Activated CD4-positive, alpha-beta memory T cell treated with anti-CD3 and anti-CD28 coated beads, Interleukin-2, amount 10 ng/mL, durations not matched to agents 7 days and 5 days (primary cell): ENCODE measurements around the gene GGACT. TPM values are rescaled to one million over a fixed set of nuclear protein-coding genes. Genes with fewer than 3 reads are reported as not detected.

ENCODE experiments used
- CTCF ChIA-PET: fragments of 350-600 bp; sonication (Branson Sonifier 250); formaldehyde crosslinking; loops from one replicate; lab custom pipeline; 2021; ENCODE audit warnings: antibody characterized with exemption, inconsistent platforms; lab: Charles Lee
- POLR2A ChIA-PET: fragments of 350-600 bp; sonication (Branson Sonifier 250); formaldehyde crosslinking; loops from one replicate; lab custom pipeline; 2021; ENCODE audit warnings: antibody characterized with exemption; lab: Charles Lee
- DNase-seq: peaks from one replicate; pipeline ENCODE4 v3.0.0-alpha.2; 2020
- H3K27ac Mint-ChIP-seq: one replicate; pipeline ENCODE4 v1.8.0; 2021; ENCODE audit warnings: mild to moderate bottlenecking, mixed read lengths
- H3K27me3 Mint-ChIP-seq: one replicate; pipeline ENCODE4 v1.8.0; 2021; ENCODE audit warnings: mixed read lengths
- H3K36me3 Mint-ChIP-seq: one replicate; pipeline ENCODE4 v1.8.0; 2021; ENCODE audit warnings: low read depth, mixed read lengths
- H3K4me1 Mint-ChIP-seq: one replicate; pipeline ENCODE4 v1.8.0; 2021; ENCODE audit warnings: mixed read lengths
- H3K4me3 Mint-ChIP-seq: one replicate; pipeline ENCODE4 v1.8.0; 2021; ENCODE audit warnings: mild to moderate bottlenecking, mixed read lengths
- H3K9me3 Mint-ChIP-seq: one replicate; pipeline ENCODE4 v1.8.0; 2021; ENCODE audit warnings: mixed read lengths
- total RNA-seq, 2 experiments: library from RNA; stranded (reverse); gene quantifications; one replicate each; pipeline ENCODE4 v1.2.3, GENCODE V29; 2021

Gene GGACT
- total RNA-seq, 2 experiments from 2014 or later = 9.5 to 11.4 TPM

GRCh38 chr13:100563779-100564178 is 24.8 kb downstream of the GGACT start:
- ChIA-PET CTCF (interaction anchor here (3.1 kb wide), 1 partner anchor 9 kb away, joined by 13 read pairs; no protein-coding TSS in a partner anchor), POLR2A (no interaction called here)
- DNase-seq = no peak
- no peaks in the 10 kb centered on the region for H3K27me3 Mint-ChIP-seq
- no peak overlapping the region for H3K4me3 Mint-ChIP-seq
- no peak overlapping the region for H3K27ac Mint-ChIP-seq
- H3K4me1 Mint-ChIP-seq = no peaks in the 10 kb centered on the region
- no peaks in the 10 kb centered on the region for H3K36me3 Mint-ChIP-seq
- no peaks in the 10 kb centered on the region for H3K9me3 Mint-ChIP-seq

GRCh38 chr13:100561599-100562204 is 26.9 kb downstream of the GGACT start:
- Mint-ChIP-seq H3K9me3 (no peaks in the 10 kb centered on the region), H3K4me1 (no peaks in the 10 kb centered on the region), H3K27ac (no peak overlapping the region), H3K4me3 (no peak overlapping the region), H3K27me3 (no peaks in the 10 kb centered on the region), H3K36me3 (no peaks in the 10 kb centered on the region)
- POLR2A ChIA-PET = no interaction called here
- DNase-seq = no peak
- CTCF ChIA-PET = interaction anchor here (2.2 to 3.1 kb wide), 2 partner anchors 11 kb away, joined by 9 to 13 read pairs; no protein-coding TSS in a partner anchor

GRCh38 chr13:100561158-100561499 is 27.5 kb downstream of the GGACT start:
- H3K27ac Mint-ChIP-seq = no peak overlapping the region
- no peaks in the 10 kb centered on the region for H3K9me3 Mint-ChIP-seq
- H3K4me1 Mint-ChIP-seq = no peaks in the 10 kb centered on the region
- H3K27me3 Mint-ChIP-seq = no peaks in the 10 kb centered on the region
- CTCF ChIA-PET = interaction anchor here (2.2 kb wide), 1 partner anchor 12 kb away, joined by 9 read pairs; no protein-coding TSS in a partner anchor
- no peak for DNase-seq
- no peaks in the 10 kb centered on the region for H3K36me3 Mint-ChIP-seq
- H3K4me3 Mint-ChIP-seq = no peak overlapping the region
- POLR2A ChIA-PET = no interaction called here

GRCh38 chr13:100560498-100561157 is 28.0 kb downstream of the GGACT start:
- DNase-seq = no peak
- no peaks in the 10 kb centered on the region for H3K4me1 Mint-ChIP-seq
- no peaks in the 10 kb centered on the region for H3K9me3 Mint-ChIP-seq
- no peak overlapping the region for H3K4me3 Mint-ChIP-seq
- H3K27me3 Mint-ChIP-seq = no peaks in the 10 kb centered on the region
- H3K27ac Mint-ChIP-seq = no peak overlapping the region
- no peaks in the 10 kb centered on the region for H3K36me3 Mint-ChIP-seq
- ChIA-PET POLR2A (no interaction called here), CTCF (interaction anchor here (2.2 kb wide), 1 partner anchor 12 kb away, joined by 9 read pairs; no protein-coding TSS in a partner anchor)

DNA sequence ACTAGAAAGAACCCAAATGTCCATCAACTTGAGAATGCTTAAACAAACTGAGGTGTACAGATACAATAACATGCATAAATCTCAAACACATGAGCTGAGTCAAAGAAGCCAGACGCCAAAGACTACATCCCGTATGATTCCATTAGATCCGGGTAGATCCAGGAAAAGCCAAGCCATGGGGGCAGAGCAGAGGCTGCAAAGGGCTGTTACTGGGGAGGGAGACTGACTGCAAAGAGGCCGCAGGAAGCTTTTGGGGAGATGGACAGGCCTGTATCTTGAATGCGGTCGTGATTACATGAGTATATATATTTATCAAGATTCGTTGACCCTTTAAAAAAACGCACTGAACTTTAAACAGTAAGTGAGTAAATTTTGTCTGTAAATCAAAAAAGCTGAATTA is 28.7 kb downstream of the GGACT start:
- ChIA-PET POLR2A (no interaction called here), CTCF (interaction anchor here (2.2 kb wide), 1 partner anchor 13 kb away, joined by 9 read pairs; no protein-coding TSS in a partner anchor)
- H3K4me1 Mint-ChIP-seq = no peaks in the 10 kb centered on the region
- H3K27ac Mint-ChIP-seq = no peak overlapping the region
- no peak for DNase-seq
- H3K9me3 Mint-ChIP-seq = no peaks in the 10 kb centered on the region
- no peaks in the 10 kb centered on the region for H3K27me3 Mint-ChIP-seq
- no peaks in the 10 kb centered on the region for H3K36me3 Mint-ChIP-seq
- H3K4me3 Mint-ChIP-seq = no peak overlapping the region

GRCh38 chr13:100552755-100553154 is 35.8 kb downstream of the GGACT start:
- Mint-ChIP-seq H3K9me3 (no peaks in the 10 kb centered on the region), H3K4me1 (no peaks in the 10 kb centered on the region), H3K27me3 (no peaks in the 10 kb centered on the region), H3K27ac (no peak overlapping the region), H3K4me3 (no peak overlapping the region), H3K36me3 (no peaks in the 10 kb centered on the region)
- POLR2A ChIA-PET = no interaction called here
- CTCF ChIA-PET = no interaction called here
- no peak for DNase-seq

- Mint-ChIP-seq H3K9me3 (no peaks in the 10 kb centered on the region), H3K4me3 (no peak overlapping the region), H3K4me1 (no peaks in the 10 kb centered on the region), H3K36me3 (no peaks in the 10 kb centered on the region), H3K27me3 (no peaks in the 10 kb centered on the region), H3K27ac (no peak overlapping the region)
- POLR2A ChIA-PET = no interaction called here
- CTCF ChIA-PET = interaction anchor here (1.4 kb wide), 1 partner anchor 23 kb away, joined by 3 read pairs; no protein-coding TSS in a partner anchor
- DNase-seq = no peak
These were observed 39.3 kb downstream of the GGACT start for GRCh38 chr13:100549316-100549715.

GRCh38 chr13:100547791-100548201 is 40.8 kb downstream of the GGACT start:
- ChIA-PET POLR2A (no interaction called here), CTCF (no interaction called here)
- no peak overlapping the region for H3K4me3 Mint-ChIP-seq
- H3K9me3 Mint-ChIP-seq = no peaks in the 10 kb centered on the region
- no peak for DNase-seq
- no peaks in the 10 kb centered on the region for H3K36me3 Mint-ChIP-seq
- peaks cover 2% of the 10 kb centered on the region for H3K4me1 Mint-ChIP-seq
- H3K27ac Mint-ChIP-seq = no peak overlapping the region
- no peaks in the 10 kb centered on the region for H3K27me3 Mint-ChIP-seq

- ChIA-PET POLR2A (no interaction called here), CTCF (no interaction called here)
- no peak overlapping the region for H3K4me3 Mint-ChIP-seq
- H3K27me3 Mint-ChIP-seq = no peaks in the 10 kb centered on the region
- H3K4me1 Mint-ChIP-seq = peaks cover 9% of the 10 kb centered on the region
- H3K27ac Mint-ChIP-seq = no peak overlapping the region
- no peaks in the 10 kb centered on the region for H3K9me3 Mint-ChIP-seq
- DNase-seq = no peak
- H3K36me3 Mint-ChIP-seq = no peaks in the 10 kb centered on the region
These were observed 41.7 kb downstream of the GGACT start for GRCh38 chr13:100546713-100547405.

DNA sequence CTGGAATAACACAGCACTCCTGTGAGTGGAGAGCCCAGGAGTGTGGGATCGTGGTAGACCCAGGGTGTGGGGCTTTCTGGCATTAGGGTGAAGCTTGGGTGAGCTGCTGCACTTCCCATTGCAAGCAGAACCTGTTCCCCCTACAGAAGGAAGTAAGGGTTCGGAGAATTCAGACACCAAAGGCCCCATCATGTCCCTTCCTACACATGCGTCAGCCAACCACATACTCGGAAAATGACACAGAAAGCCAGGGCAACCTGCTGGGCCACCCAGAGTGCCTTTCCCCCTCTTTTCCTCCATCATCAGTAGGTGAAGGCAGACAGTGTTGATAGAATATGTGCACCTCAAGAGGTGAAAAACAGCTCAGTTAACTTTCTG is 42.9 kb downstream of the GGACT start:
- POLR2A ChIA-PET = no interaction called here
- no peaks in the 10 kb centered on the region for H3K36me3 Mint-ChIP-seq
- peaks cover 10% of the 10 kb centered on the region for H3K4me1 Mint-ChIP-seq
- no peaks in the 10 kb centered on the region for H3K9me3 Mint-ChIP-seq
- no peak for DNase-seq
- H3K27me3 Mint-ChIP-seq = no peaks in the 10 kb centered on the region
- no peak overlapping the region for H3K4me3 Mint-ChIP-seq
- no peak overlapping the region for H3K27ac Mint-ChIP-seq
- CTCF ChIA-PET = interaction anchor here (0.7 kb wide), 1 partner anchor 566 kb away, joined by 4 read pairs; no protein-coding TSS in a partner anchor

DNA sequence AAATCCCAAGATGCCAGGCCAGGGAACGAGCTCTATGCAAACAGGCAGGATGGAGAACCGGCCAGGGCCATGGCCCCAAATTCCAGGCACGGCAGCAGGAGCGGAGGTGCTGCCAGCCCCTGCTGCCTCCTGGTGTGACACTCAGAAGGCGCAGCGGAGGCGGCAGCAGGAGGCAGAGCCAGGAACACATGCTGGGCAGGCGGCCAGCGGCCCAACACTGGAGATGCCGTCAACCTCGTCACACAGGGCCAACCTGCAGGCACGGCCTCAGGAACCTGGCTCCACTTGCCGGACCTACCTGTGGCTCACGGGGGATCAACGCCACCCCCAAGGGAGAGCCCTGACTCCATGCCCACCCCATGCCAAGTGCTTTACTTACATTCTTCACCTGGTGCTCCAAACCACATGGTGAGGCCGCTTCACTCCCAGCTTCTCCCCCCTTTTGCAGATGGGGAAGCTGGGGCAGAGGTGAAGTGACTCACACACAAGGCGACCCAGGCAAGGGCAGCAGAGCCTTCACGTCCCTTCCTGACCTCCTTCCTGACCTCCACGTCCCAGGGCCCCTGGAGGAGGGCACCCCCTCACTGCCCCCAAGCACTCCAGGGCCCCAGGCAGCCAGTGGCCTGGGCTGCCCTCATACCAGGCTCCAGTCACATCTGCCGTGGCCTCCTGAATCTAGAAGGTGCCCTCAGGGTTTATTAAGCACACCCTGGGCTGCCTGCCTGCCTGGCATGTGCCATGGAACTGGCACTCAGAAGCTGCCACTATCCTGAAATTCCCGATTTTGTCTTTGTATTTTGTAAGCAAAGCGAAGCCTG is 43.5 kb downstream of the GGACT start:
- ChIA-PET CTCF (no interaction called here), POLR2A (no interaction called here)
- no peak for DNase-seq
- Mint-ChIP-seq H3K27ac (no peak overlapping the region), H3K9me3 (no peaks in the 10 kb centered on the region), H3K4me1 (peaks cover 12% of the 10 kb centered on the region), H3K4me3 (no peak overlapping the region), H3K27me3 (peaks cover 2% of the 10 kb centered on the region), H3K36me3 (no peaks in the 10 kb centered on the region)

DNA sequence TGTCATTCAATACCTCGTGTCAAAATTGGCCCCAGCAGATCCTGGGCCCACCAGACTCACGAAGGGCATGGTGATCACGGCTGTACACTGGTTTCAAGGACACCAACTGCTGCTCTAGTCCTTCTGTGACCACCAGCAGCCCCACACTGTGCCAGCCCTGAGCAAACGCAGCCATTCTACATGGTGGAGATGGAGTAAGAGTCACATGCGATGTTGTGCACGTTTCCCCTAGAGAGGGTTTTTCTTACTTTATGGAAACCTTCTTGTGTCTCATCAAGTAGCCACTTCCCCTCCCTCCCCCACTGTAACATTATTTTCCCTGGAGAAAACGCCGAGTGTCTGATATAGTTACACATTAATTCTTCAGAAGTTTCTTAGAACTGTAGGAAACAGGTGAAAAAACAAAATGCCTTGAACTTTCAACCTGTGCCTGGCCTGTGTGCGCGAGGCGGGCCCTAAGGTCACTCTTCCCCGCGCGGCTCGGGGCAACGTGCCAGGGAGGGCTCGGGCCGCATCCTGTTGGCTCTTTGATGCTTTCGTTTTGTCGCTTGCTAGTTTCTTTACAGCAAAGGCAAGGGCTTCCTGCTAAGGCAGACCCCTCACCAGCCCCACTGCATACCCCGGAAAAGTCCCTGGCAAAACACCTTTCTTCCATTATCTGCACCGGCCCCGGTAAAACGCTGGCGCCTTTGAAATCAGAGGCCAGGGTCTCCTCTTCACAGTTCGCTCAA is 44.6 kb downstream of the GGACT start:
- no peaks in the 10 kb centered on the region for H3K36me3 Mint-ChIP-seq
- no peak overlapping the region for H3K4me3 Mint-ChIP-seq
- no peak overlapping the region for H3K27ac Mint-ChIP-seq
- ChIA-PET CTCF (no interaction called here), POLR2A (no interaction called here)
- DNase-seq = no peak
- peaks cover 17% of the 10 kb centered on the region for H3K4me1 Mint-ChIP-seq
- peaks cover 2% of the 10 kb centered on the region for H3K27me3 Mint-ChIP-seq
- no peaks in the 10 kb centered on the region for H3K9me3 Mint-ChIP-seq
